Coronary artery (tissue), 2 donors: ENCODE results near the gene ARHGAP27.
"Not testable (repeated sequence)": the region's sequence is repeated elsewhere in the genome, so short reads cannot be mapped to it uniquely, and the experiment has no call there.

Experiments used
- DNase-seq: peaks from one replicate; pipeline ENCODE4 v3.0.0-alpha.2; 2017; ENCODE audit warnings: low spot score
- H3K27ac ChIP-seq, 2 donors: fragments of 200-600 bp; sonication (generic); one replicate each; pipeline ENCODE4 v1.5.1; 2016 to 2019
- H3K4me3 ChIP-seq: fragments of 200-600 bp; sonication (generic); 2 replicates; pipeline ENCODE4 v1.5.1; 2016; ENCODE audit warnings: mild to moderate bottlenecking, moderate library complexity
- TF ChIP-seq, protein P1 (sequence below): fragments of 200-600 bp; sonication (generic); IDR thresholded peaks from one replicate; pipeline ENCODE4 v1.5.1; 2019; ENCODE audit warnings: antibody characterized with exemption

Gene ARHGAP27

DNA sequence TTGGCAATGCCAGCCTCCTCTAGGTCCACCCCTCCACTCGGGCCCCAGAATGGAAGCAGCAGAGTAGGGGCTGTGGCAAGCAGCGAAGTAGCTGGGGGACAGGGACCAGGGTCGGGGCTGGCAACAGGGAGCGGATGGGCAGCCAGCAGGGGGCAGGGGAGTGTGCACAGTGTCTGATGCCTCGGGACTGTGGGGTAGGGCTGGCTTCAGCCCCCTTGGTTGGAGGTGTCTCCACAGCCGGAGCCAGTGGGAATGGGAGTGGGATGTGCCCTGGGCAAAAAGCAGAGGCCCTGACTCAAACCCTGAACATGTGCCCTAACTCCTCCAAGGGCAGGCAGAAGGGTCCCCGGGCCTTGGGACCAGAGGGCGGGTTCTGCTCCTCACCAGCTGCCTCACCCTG is 18.5 kb upstream of the ARHGAP27 start:
- TF ChIP-seq, protein P1, sequence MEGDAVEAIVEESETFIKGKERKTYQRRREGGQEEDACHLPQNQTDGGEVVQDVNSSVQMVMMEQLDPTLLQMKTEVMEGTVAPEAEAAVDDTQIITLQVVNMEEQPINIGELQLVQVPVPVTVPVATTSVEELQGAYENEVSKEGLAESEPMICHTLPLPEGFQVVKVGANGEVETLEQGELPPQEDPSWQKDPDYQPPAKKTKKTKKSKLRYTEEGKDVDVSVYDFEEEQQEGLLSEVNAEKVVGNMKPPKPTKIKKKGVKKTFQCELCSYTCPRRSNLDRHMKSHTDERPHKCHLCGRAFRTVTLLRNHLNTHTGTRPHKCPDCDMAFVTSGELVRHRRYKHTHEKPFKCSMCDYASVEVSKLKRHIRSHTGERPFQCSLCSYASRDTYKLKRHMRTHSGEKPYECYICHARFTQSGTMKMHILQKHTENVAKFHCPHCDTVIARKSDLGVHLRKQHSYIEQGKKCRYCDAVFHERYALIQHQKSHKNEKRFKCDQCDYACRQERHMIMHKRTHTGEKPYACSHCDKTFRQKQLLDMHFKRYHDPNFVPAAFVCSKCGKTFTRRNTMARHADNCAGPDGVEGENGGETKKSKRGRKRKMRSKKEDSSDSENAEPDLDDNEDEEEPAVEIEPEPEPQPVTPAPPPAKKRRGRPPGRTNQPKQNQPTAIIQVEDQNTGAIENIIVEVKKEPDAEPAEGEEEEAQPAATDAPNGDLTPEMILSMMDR, result no peak
- Histone ChIP-seq H3K27ac (no peak overlapping the region), H3K4me3 (no peak overlapping the region)
- no peak for DNase-seq

DNA sequence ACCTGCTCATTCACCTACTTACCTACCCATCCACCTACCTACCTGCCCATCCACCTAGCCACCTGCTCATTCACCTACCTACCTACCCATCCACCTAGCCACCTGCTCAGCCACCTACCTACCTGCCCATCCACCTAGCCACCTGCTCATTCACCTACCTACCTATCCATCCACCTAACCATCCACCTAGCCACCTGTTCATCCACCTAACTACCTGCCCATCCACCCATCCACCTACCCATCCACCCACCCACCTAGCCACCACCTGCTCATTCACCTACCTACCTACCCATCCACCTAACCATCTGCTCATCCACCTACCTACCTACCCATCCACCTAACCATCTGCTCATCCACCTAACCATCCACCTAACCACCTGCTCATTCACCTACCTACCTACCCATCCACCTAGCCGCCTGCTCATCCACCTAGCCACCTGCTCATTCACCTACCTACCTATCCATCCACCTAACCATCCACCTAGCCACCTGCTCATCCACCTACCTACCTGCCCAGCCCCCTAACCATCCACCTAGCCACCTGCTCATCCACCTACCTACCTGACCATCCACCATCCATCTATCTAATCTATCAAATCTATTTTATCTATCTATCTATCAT is 17.1 kb upstream of the ARHGAP27 start:
- not testable (repeated sequence) for H3K4me3 ChIP-seq, H3K27ac ChIP-seq, DNase-seq

GRCh38 chr17:45449260-45449659 is 16.6 kb upstream of the ARHGAP27 start:
- not testable (repeated sequence) for DNase-seq, H3K27ac ChIP-seq

DNA sequence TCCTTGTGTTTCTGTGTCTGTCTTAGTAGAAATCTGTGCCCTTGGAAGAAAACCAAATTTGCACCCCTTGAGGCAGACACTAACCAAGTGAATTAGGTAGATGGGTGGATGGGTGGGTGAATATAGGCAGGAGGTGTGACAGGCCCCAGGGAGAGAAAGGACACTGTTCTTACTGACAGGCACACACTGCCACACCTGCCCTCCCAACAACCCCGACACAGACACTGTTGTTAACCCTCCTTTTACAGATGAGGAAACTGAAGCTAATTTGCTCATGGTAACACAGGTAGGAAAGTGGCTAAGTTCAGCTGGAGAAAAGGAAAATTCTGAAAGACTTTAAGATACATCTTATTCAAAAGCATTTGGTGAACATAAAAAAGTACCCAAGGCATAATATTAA is 15.8 kb upstream of the ARHGAP27 start:
- not testable (repeated sequence) for DNase-seq, H3K27ac ChIP-seq, H3K4me3 ChIP-seq

More at GRCh38 chr17:45449260-45449659, 16.6 kb upstream of the ARHGAP27 start:
- H3K4me3 ChIP-seq, result not testable (repeated sequence)

- peak; percentile 28 for DNase-seq
- not testable (repeated sequence) for H3K4me3 ChIP-seq, H3K27ac ChIP-seq
Observed at GRCh38 chr17:45448066-45448465, 15.4 kb upstream of the ARHGAP27 start.

DNA sequence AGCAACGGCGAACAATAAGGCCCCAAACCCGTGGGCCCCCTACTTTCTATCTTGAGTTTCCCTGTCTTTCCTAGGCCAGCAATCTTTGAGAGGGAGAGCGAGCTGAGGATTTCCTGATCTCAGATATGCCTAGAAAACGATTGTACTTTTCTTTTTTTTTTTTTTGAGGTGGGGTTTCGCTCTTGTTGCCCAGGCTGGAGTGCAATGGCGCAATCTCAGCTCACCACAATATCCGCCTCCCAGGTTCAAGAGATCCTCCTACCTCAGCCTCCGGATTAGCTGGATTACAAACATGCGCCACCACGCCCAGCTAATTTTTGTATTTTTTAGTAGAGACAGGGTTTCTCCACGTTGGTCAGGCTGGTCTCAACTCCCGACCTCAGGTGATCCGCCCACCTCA is 15.0 kb upstream of the ARHGAP27 start:
- DNase-seq, result peak; percentile 16
- H3K4me3 ChIP-seq, result not testable (repeated sequence)
- peak overlapping the region in 1 of 2 donors; percentile 50 for H3K27ac ChIP-seq

DNA sequence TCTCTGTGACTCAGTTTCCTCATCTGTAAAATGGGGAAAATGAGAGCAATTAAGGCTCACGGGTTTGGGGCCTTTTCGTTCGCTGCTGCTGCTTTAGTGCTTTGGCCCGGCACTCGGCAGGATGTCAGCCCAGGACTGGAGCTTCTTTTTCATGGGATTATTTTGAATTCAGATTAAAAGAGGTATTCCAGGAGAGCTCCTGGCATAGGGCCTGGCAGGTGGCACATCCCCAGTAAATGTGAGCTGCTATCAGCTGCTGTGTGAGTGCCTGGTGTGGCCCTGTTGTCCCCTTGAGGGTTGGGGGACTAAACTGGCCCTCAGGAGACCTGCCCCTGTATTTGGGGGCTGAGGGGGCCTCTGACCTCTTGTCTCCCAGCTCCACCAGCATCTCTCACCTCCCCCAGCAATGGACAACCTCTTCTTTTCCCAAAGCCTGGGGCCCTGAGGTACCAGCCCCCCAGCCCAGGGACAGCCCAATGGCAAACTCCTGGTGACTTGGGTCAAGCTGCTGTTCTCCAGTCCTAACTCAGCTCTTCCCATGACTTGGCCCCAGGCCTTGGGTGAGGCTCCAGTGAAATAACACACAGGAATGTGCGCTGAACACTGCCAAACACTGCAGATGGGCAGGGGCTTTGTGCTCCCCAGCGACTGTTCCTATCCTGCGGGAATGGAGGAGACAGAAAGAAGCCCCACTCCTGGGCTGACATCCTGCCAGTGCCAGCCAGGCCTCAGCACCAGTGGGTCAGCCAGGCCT is 14.4 kb upstream of the ARHGAP27 start:
- not testable (repeated sequence) for H3K4me3 ChIP-seq
- DNase-seq, result peak; percentile 67
- peak overlapping the region in 1 of 2 donors; percentile 50 for H3K27ac ChIP-seq

DNA sequence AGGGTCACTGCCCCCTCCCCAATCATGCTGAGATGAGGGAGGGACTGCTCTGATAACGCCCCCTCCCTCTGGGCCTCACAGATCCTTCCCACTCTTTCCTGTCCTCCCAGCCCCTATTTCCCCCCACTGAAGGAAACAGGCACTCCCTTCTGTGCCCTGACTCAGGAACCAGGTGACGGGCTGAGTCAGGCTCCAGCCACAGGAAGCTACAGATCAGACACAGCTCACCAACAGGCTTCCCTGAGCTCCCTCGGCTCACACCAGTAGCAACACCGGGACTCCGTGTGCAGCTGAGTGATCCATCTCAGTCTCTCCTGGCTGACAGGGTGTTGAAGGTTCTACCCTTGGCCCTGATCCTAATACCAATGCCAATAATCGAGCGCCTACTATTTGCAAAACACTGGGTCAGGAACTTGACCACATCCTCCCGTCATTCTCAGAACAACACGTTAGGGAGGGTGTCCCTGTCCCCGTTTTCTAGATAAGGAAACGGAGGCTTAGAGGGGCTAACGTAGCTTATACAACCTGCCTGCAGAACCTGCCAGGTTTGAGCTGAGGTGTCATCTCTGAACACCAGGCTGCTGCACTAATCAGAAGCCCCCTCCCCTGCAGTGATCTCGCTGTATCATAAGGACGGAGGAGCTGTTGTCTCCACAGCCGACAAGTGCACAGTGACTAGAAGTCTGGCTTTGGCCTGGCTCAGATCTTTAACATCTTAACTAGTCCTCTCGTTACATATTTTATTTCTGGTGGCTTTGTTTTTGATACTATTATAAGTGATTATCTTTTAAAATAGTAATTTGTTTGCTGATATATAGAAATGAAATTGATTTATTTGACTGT is 13.5 kb upstream of the ARHGAP27 start:
- not testable (repeated sequence) for H3K4me3 ChIP-seq, DNase-seq
- H3K27ac ChIP-seq, result peak overlapping the region in 1 of 2 donors; percentile 48

GRCh38 chr17:45444856-45445820 is 12.5 kb upstream of the ARHGAP27 start:
- peak overlapping the region in 1 of 2 donors; percentile 48 for H3K27ac ChIP-seq
- H3K4me3 ChIP-seq, DNase-seq: not testable (repeated sequence)

- H3K27ac ChIP-seq, H3K4me3 ChIP-seq, DNase-seq: not testable (repeated sequence)
Observed at GRCh38 chr17:45444301-45444700, 11.6 kb upstream of the ARHGAP27 start.

DNA sequence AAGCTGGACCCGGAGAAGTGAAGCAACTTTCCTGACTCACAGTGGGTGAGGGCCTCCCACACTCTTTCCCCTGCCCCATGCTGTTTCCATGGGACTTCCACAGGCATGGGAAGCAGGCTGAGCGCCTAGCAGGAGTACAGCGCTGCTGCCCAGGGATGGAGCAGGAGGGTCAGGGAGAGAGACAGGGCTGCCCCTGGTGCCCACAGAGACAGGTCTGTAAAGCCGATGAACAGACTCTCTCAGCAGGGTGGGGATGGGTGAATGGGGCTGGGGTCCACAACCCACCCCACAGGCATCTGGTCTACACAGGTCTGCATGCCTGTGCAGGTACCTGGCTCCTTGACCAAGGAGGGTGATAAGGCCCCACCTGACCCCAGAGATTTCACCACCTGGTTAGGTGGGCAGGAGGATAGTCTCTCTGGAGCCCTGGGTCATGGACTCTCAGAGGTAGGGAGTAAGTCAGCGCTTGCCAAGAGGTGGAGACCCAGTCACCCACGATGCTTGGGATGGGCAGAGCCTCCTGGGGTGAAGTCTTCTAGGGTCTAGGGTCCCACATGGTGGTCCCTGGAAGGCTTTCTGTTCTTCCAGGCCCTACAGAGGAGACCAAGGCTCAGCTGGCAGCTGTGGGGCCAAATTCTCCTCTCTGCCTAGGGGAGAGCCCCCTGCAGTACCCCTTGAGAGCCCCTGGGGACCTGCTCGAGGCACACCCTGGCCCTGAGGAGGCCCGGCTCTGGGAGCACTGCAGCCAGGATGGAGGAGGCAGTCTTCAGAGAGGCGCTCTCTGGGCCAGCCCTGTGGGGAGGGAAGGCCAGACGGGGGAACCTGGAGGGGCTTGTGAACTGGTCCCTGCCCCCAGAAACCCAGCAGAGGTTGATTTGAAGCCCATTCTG is 10.9 kb upstream of the ARHGAP27 start:
- DNase-seq, result not testable (repeated sequence)

More for the DNA sequence above, 10.9 kb upstream of the ARHGAP27 start:
- H3K27ac ChIP-seq, H3K4me3 ChIP-seq: not testable (repeated sequence)
